Fibroblast of peridontal ligament (primary cell): ENCODE measurements around the gene PNKP.

ENCODE experiments used
- DNase-seq: peaks from one replicate; pipeline ENCODE4 v3.0.0-alpha.2; 2010; ENCODE audit errors: extremely low read depth

The PNKP gene

DNA sequence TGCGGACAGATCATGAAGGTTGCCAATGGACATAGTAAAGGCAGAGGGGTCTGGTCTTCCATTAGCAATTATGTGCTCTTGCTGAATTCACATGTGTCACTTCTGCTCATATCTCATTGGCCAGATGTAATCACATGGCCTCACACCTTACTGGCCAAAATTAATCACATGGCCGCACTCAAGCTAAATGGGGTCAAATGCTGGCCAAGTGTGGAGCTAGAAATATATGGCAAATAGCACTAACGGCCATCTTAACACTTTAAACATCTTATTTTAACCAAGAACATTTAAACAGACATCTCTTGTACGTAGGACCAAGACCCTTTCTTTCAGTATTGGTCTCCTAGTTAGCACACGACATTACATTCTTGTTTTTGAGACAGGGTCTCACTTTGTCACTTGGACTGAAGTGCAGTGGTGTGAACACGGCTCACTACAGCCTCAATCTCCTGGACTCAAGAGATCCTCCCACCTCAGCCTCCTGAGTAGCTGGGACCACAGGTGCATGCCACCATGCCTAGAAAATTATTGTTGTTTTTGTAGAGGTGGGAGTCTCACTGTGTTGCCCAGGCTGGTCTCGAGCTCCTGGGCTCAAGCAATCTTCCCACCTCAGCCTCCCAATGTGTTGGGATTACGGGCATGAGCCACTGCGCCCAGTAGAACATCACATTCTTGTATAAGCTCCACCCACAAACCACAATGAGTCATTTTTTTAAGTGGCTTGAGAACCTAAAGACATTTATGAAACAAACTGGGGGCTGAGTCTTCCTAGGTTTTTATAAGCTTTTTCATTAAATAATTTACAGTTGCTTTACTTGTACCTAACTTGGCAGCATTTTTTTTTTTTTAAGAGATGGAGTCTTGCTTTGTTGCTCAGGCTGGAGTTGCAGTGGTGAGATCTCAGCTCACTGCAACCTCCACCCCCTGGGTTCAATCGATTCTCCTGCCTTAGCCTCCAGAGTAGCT is 19.4 kb downstream of the PNKP start:
- peak; percentile 89 for DNase-seq

DNA sequence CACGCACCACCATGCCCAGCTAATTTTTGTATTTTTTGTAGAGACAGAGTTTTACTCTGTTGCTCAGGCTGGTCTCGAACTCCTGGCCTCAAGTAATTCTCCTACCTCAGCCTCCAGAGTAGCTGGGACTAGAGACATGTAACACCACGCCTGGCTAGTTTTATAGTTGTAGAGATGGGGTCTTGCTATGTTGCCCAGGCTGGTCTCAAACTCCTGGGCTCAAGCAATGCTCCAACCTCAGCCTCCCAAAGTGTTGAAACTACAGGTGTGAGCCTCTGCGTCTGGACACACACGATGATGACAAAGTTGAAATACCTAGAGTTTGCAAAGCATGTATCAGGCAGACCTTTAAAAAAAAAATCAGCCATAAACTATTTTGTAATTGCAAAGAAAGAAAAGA is 21.0 kb downstream of the PNKP start:
- DNase-seq: no peak

DNA sequence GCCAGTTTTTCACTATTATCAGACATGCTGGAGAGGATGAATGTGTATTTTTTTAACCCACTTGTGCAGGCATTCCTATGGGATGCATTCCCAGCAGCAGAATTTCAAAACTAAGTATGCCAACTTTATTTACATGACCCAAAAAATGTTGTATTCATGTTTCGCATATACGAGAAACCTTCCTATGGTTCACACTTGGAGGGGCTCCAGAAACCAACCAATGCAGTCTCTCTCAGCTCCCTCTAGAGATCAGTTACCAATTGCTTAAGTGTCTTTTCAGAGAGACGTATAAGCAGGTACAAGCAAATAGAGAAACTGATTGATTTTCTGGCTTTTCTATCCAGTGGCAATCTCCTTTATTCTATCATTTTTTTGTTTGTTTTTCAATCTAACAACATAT is 22.0 kb downstream of the PNKP start:
- peak; percentile 39 for DNase-seq

DNA sequence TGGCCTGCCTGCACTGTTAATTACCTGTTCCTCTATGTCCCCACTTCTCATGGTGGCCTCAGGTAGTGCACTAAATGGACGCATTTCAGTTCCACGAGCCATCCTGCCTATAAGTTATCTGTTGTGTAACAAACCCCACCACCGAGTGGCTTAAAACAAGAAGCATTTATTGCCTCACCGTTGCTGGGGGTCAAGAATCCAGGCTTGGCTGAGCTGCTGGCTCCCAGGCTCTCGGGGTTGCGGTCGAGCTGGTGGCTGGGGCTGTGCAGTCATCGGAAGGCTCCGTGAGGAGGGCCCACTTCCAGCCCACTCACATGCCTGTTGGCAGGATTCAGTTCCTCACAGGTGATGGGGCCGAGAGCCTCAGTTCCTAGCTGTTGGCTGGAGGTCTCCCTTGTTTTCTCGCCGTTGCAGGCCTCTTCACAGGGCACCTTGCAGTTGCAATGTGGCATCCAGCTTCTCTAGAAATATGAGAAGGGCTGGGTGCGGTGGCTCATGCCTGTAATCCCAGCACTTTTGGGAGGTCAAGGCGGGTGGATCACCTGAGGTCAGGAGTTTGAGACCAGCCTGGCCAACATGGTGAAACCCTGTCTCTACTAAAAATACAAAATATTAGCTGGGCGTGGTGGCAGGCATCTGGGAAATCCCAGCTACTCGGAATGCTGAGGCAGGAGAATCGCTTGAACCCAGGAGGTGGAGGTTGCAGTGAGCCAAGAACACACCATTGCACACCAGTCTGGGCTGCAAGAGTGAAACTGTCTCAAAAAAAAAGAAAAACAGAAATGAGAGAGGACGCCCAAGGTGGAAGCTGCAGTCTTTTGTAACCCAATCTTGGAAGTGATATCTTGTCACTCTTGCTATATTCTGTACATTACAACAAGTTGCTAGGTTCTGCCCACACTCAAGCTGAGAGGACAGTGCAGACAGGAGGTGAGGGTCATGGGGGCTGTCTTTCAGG is 23.0 kb downstream of the PNKP start:
- DNase-seq: no peak

GRCh38 chr19:49843265-49843664 is 24.1 kb downstream of the PNKP start:
- DNase-seq: no peak

DNA sequence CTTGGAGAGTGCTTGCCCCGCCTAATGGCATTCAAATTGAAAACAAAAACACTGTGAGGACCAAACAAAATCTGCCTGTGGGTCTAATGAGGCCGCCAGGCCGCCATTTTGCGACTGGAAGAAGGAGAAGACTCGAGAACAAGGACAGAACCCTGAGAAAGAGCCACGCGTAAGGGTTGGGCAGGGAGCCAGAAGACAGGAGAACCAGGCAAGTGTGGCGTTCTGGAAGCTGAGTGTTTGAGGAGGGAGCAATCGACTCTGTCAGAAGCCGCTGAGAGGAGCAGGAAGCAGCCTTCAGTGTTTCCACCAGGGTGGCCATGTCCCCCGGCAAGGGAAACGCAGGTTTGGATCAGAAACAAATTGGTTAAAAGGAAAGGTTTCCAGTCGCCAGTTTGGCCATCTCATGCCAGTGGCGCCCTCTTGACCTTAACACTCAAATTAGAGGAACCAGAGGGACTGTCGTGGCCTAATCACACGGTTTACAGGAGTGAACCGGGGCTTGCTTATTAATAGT is 26.6 kb downstream of the PNKP start:
- DNase-seq: no peak

DNA sequence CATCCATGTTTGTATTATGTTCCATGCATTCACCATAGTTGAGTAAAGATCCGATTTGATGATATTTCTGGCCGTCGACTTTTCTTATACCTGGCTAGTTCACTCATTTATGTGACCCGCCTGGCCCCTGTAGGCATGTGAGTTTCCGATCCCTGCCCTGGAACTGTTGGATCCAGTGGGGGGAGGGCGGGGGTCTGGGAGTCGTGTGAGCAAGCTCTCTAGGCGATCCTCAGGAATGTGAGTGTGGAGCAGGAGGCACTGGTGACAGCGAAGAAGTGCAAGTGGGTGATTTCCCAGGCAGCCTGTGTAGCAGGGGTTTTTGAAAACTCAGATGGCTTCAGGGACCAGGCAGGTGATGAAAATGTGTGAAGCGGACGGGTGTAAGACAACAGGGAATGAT is 27.1 kb downstream of the PNKP start:
- no peak for DNase-seq

DNA sequence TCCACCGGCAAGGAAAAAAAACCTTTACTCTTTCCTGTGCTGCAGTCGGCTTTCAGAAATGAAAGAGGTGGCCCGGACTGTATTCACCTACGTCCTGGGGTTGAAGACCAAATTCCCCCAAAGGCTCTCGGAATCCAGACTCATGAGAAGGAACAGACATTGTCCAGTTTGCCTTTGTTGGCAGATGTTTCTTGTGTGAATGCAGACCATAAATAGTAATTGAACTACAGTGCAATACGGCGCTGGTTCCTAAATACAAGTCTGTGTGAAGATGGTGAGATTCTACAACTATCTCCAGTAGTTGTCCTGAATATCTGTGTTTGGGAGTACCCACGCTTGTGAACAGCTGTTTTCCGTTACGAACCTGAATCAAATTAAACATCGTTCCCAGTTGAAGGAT is 27.7 kb downstream of the PNKP start:
- no peak for DNase-seq

GRCh38 chr19:49838885-49839588 is 28.3 kb downstream of the PNKP start:
- no peak for DNase-seq

- no peak for DNase-seq
Observed at GRCh38 chr19:49837425-49837824, 30.0 kb downstream of the PNKP start.

DNA sequence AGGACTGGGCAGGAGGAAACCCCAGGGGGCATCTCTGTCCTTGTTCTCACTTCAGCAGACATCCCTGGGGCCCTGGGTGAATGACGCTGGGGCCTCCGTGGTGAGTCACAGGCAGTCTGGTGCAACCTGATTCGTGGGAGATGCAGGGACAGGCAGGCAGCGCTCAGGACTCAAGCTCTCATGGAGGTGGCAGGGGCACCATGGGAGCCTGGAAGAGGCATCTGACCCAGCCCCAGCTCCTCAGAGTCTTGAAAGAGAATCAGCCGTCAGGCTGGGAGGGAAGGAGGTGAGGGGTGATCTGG is 30.4 kb downstream of the PNKP start:
- no peak for DNase-seq

GRCh38 chr19:49836176-49837008 is 31.0 kb downstream of the PNKP start:
- no peak for DNase-seq

- DNase-seq: no peak
Observed at GRCh38 chr19:49835562-49835961, 31.8 kb downstream of the PNKP start.

- DNase-seq: no peak
Observed at GRCh38 chr19:49833599-49833998, 33.8 kb downstream of the PNKP start.

GRCh38 chr19:49832556-49832955 is 34.8 kb downstream of the PNKP start:
- DNase-seq: no peak

DNA sequence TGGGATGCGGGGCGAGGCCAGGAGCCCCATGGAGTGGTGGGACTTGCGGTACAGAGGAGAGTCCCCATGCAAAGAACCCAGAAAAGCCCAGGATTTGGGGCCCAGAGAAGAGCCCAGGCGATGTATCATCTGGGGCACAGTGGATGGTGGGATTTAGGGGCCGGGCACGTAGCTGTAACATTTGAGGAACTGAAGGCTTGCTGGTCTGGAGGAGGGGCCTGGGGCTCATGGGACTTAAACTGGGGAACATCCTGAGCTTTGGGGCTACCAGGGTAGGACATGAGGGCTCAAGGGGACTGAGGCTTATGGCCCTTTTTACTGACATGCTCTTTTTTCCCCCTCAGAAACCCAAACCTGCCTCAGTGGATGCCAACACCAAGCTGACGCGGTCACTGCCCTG is 35.8 kb downstream of the PNKP start:
- no peak for DNase-seq

- DNase-seq: no peak
Observed at GRCh38 chr19:49830766-49831165, 36.6 kb downstream of the PNKP start.

DNA sequence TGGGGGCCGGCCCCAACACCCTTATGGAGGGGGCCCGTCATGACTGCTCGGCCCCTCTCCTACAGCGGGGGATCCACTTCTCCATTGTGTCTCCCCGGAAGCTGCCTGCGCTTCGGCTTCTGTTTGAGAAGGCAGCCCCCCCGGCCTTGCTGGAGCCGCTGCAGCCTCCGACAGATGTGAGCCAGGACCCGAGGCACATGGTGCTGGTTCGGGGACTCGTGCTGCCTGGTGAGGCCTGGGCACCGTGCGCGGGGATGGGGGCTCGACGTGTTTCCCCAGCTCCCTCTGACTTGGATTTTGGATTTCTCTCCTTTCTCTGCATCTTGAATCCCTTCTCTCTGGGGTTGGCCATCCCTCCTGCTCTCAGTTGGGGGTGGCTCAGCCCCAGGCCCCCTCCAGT is 37.7 kb downstream of the PNKP start:
- no peak for DNase-seq

DNA sequence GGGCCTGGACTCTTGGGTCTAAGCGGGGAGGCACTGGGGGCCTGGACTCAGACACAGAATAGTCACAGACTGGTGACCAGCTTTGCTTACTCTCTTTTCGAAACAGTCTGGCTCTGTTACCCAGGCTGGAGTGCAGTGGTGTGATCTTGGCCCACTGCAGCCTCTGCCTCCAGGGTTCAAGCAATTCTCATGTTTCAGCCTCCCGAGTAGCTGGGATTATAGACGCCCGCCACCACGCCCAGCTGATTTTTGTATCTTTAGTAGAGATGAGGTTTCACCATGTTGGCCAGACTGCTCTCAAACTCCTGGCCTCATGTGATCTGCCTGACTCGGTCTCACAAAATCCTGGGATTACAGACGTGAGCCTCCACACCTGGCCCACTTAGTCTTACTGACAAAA is 38.2 kb downstream of the PNKP start:
- no peak for DNase-seq

DNA sequence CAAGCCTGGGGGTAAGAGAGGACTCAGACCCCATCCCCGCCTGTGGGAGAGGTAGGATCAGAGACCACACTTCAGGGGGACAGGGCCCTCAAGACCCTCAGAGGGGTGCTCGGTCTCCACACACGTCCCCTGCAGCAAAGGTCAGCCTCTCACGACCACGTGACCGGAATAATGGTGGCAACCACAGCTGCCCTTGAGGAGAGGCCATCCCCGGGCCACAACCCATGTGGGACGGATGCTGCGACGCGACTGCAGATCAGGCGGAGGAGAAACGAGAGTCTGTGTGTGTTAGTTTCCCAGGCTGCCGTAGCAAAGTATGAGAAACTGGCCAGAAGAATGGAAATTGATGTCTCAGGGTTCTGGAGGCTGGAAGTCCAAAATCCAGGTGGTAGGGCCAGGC is 40.3 kb downstream of the PNKP start:
- DNase-seq: no peak

- no peak for DNase-seq
Observed at GRCh38 chr19:49824662-49825061, 42.7 kb downstream of the PNKP start.
